Neural cell (in vitro differentiated cells): Measurements from ENCODE around the gene FN1.

ENCODE experiments used
- CTCF ChIP-seq: fragments of 450-650 bp; IDR thresholded peaks from 2 replicates; pipeline ENCODE4 v1.5.1; 2014; ENCODE audit warnings: antibody characterized with exemption, mild to moderate bottlenecking, moderate library complexity; ENCODE audit not compliant: poor library complexity, severe bottlenecking
- EP300 ChIP-seq: fragments of 450-650 bp; conservative IDR thresholded peaks from 2 replicates; pipeline ENCODE4 v1.6.1; 2014; ENCODE audit warnings: antibody characterized with exemption, mild to moderate bottlenecking, moderate library complexity; ENCODE audit not compliant: poor library complexity, severe bottlenecking
- EZH2 ChIP-seq: fragments of 200-600, 300-800 bp; shearing (Covaris generic), sonication (generic); IDR thresholded peaks from 2 replicates; pipeline ENCODE4 v1.6.1; 2014; ENCODE audit warnings: antibody characterized with exemption, low read length, borderline replicate concordance, mild to moderate bottlenecking; ENCODE audit not compliant: insufficient read depth, poor library complexity, severe bottlenecking
- POLR2AphosphoS5 ChIP-seq: IDR thresholded peaks from 2 replicates; pipeline ENCODE4 v1.6.1; 2012
- RAD21 ChIP-seq: fragments of 450-650 bp; conservative IDR thresholded peaks from 2 replicates; pipeline ENCODE4 v1.6.1; 2014; ENCODE audit warnings: antibody characterized with exemption, mild to moderate bottlenecking, moderate library complexity
- REST ChIP-seq: IDR thresholded peaks from 2 replicates; pipeline ENCODE4 v1.6.1; 2012; ENCODE audit warnings: borderline replicate concordance

- no peak for TF ChIP-seq CTCF
- TF ChIP-seq EP300, result no peak
- no peak for TF ChIP-seq POLR2AphosphoS5
- no peak for TF ChIP-seq EZH2
- TF ChIP-seq RAD21, result no peak
- no peak for TF ChIP-seq REST
Measured at GRCh38 chr2:215416656-215417055, 19.2 kb downstream of the FN1 start.
